HEK293 (cell line): ENCODE data around the gene TBC1D24.
A peak's percentile ranks its signal among the peaks of the same experiment; 100 is the strongest.

Experiments
- BCL11B ChIP-seq: fragments of 450-650 bp; formaldehyde crosslinking; IDR thresholded peaks from 2 replicates; pipeline ENCODE4 v1.5.1; 2016; ENCODE audit warnings: low read depth, missing biosample characterization, missing genetic modification characterization
- KLF10 ChIP-seq: fragments of 450-650 bp; IDR thresholded peaks from 2 replicates; pipeline ENCODE4 v1.5.1; 2018; ENCODE audit warnings: missing biosample characterization, mild to moderate bottlenecking, missing genetic modification characterization
- KLF8 ChIP-seq: fragments of 450-650 bp; formaldehyde crosslinking; IDR thresholded peaks from 2 replicates; pipeline ENCODE4 v1.5.1; 2016; ENCODE audit warnings: missing biosample characterization, missing genetic modification characterization
- OSR2 ChIP-seq: fragments of 450-650 bp; formaldehyde crosslinking; IDR thresholded peaks from 2 replicates; pipeline ENCODE4 v1.5.1; 2016; ENCODE audit warnings: missing biosample characterization, missing genetic modification characterization
- RBAK ChIP-seq: fragments of 450-650 bp; formaldehyde crosslinking; IDR thresholded peaks from 2 replicates; pipeline ENCODE4 v1.5.1; 2016; ENCODE audit warnings: missing biosample characterization, missing genetic modification characterization
- SP2 ChIP-seq: fragments of 450-650 bp; formaldehyde crosslinking; IDR thresholded peaks from 2 replicates; pipeline ENCODE4 v1.5.1; 2016; ENCODE audit warnings: missing biosample characterization, missing genetic modification characterization
- YY1 ChIP-seq: fragments of 450-650 bp; formaldehyde crosslinking; IDR thresholded peaks from 2 replicates; pipeline ENCODE4 v1.5.1; 2018; ENCODE audit warnings: missing biosample characterization, missing genetic modification characterization
- ZBTB8A ChIP-seq: fragments of 450-650 bp; formaldehyde crosslinking; IDR thresholded peaks from 2 replicates; pipeline ENCODE4 v1.5.1; 2016; ENCODE audit warnings: missing biosample characterization, missing genetic modification characterization
- ZNF324 ChIP-seq: fragments of 450-650 bp; formaldehyde crosslinking; IDR thresholded peaks from 2 replicates; pipeline ENCODE4 v1.5.1; 2016; ENCODE audit warnings: missing biosample characterization, missing genetic modification characterization
- ZNF610 ChIP-seq: fragments of 450-650 bp; formaldehyde crosslinking; IDR thresholded peaks from 2 replicates; pipeline ENCODE4 v1.5.1; 2016; ENCODE audit warnings: missing biosample characterization, missing genetic modification characterization, borderline replicate concordance
- ZNF624 ChIP-seq: fragments of 450-650 bp; formaldehyde crosslinking; IDR thresholded peaks from 2 replicates; pipeline ENCODE4 v1.5.1; 2017; ENCODE audit warnings: missing biosample characterization, missing genetic modification characterization
- ZNF785 ChIP-seq: fragments of 450-650 bp; formaldehyde crosslinking; IDR thresholded peaks from 2 replicates; pipeline ENCODE4 v1.5.1; 2016; ENCODE audit warnings: missing biosample characterization, missing genetic modification characterization
- ZSCAN16 ChIP-seq: fragments of 450-650 bp; formaldehyde crosslinking; IDR thresholded peaks from 2 replicates; pipeline ENCODE4 v1.5.1; 2016; ENCODE audit warnings: missing biosample characterization, missing genetic modification characterization
- TF ChIP-seq, protein P1 (sequence below): fragments of 450-650 bp; formaldehyde crosslinking; IDR thresholded peaks from 2 replicates; pipeline ENCODE4 v1.5.1; 2016; ENCODE audit warnings: missing biosample characterization, missing genetic modification characterization

DNA sequence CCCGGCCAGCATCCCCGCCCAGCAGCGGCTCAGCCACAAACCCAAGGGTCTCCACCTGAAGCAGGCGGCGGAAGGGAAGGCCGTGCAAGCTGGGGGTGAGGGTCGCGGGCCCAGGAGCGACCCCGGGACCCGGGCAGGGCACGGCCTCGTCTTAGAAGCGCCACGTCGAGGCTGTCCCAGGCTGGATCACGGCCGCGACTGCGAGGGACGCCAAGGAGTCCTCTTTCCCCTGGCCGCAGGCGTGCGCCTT lies 46.2 kb upstream of the TBC1D24 start:
- TF ChIP-seq ZNF324 (tag by site-specific recombination), result peak; percentile 74; the same call in 1 of the 2 replicates
- TF ChIP-seq, protein P1, sequence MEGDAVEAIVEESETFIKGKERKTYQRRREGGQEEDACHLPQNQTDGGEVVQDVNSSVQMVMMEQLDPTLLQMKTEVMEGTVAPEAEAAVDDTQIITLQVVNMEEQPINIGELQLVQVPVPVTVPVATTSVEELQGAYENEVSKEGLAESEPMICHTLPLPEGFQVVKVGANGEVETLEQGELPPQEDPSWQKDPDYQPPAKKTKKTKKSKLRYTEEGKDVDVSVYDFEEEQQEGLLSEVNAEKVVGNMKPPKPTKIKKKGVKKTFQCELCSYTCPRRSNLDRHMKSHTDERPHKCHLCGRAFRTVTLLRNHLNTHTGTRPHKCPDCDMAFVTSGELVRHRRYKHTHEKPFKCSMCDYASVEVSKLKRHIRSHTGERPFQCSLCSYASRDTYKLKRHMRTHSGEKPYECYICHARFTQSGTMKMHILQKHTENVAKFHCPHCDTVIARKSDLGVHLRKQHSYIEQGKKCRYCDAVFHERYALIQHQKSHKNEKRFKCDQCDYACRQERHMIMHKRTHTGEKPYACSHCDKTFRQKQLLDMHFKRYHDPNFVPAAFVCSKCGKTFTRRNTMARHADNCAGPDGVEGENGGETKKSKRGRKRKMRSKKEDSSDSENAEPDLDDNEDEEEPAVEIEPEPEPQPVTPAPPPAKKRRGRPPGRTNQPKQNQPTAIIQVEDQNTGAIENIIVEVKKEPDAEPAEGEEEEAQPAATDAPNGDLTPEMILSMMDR (tag by site-specific recombination), result peak; percentile 56
- TF ChIP-seq OSR2 (tag by site-specific recombination), result no peak
- TF ChIP-seq ZSCAN16, result no peak
- no peak for TF ChIP-seq ZNF624 (tag by site-specific recombination)
- no peak for TF ChIP-seq SP2
- TF ChIP-seq KLF10 (tag by site-specific recombination), result no peak
- TF ChIP-seq YY1 (tag by site-specific recombination), result no peak; the same call in 1 of the 2 replicates
- no peak; the same call in 1 of the 2 replicates for TF ChIP-seq ZNF610 (tag by site-specific recombination)
- no peak for TF ChIP-seq ZNF785 (tag by site-specific recombination)
- TF ChIP-seq RBAK (tag by site-specific recombination), result no peak
- TF ChIP-seq BCL11B (tag by site-specific recombination), result no peak; the same call in 1 of the 2 replicates
- TF ChIP-seq KLF8, result no peak
- TF ChIP-seq ZBTB8A, result no peak
